ENCODE results near the gene ASB15.

The ASB15 gene

GRCh38 chr7:123598657-123599056, 3.0 kb upstream of the ASB15 start:
- H3K36me3 ChIP-seq (ENCODE audit: insufficient read depth, insufficient read length, low read length): no peaks in the 10 kb centered on the region
- TF ChIP-seq ZNF274 (IDR thresholded peaks at IDR 0.05; ENCODE audit: low read depth, low read length): no peak
- no peak for TF ChIP-seq YY1 (IDR thresholded peaks at IDR 0.05; ENCODE audit: insufficient read depth, insufficient read length)
- H3K9ac ChIP-seq (ENCODE audit: insufficient read length, low read depth): no peak overlapping the region
- no peaks in the 10 kb centered on the region for H3K4me1 ChIP-seq (ENCODE audit: insufficient read depth, insufficient read length)
- DNase-seq (ENCODE audit: low read depth, low spot score): no peak
- H3K4me3 ChIP-seq (ENCODE audit: insufficient read length, low read depth): no peak overlapping the region
- no peaks in the 10 kb centered on the region for H3K27me3 ChIP-seq (ENCODE audit: insufficient read depth, insufficient read length)
- H3K9me3 ChIP-seq (ENCODE audit: insufficient read depth, low read length): no peaks in the 10 kb centered on the region

GRCh38 chr7:123599766-123600165, 1.9 kb upstream of the ASB15 start:
- no peaks in the 10 kb centered on the region for H3K4me1 ChIP-seq (ENCODE audit: insufficient read depth, insufficient read length)
- no peaks in the 10 kb centered on the region for H3K27me3 ChIP-seq (ENCODE audit: insufficient read depth, insufficient read length)

DNA sequence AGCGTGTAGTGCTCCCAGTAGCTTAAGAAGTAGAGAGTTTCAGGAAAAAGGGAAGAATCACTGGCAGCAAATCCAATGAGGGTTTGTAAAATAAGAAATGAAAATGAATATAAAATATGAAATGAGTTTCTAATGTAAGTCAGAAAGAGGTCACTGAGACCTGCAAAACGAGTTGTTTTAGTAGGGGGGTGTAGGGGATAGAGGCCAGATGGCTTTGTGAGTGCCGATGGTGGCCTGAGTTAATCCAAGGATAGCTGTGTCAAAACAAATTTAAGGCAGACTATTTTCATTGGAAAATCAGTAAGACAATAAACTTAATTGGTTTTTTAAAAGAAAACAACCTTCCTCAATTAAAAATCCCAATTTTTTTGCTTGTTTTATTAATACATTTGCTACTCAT, 745 bp upstream of the ASB15 start:
- TF ChIP-seq SUZ12 (IDR thresholded peaks at IDR 0.05; ENCODE audit: extremely low read depth, insufficient read depth, insufficient read length): no peak
- Histone ChIP-seq H3K9me3 (ENCODE audit: insufficient read depth, low read length) (no peaks in the 10 kb centered on the region), H3K27me3 (ENCODE audit: insufficient read depth, insufficient read length) (no peaks in the 10 kb centered on the region), H3K36me3 (ENCODE audit: insufficient read depth, insufficient read length, low read length) (no peaks in the 10 kb centered on the region), H3K4me1 (ENCODE audit: insufficient read depth, insufficient read length) (no peaks in the 10 kb centered on the region), H3K9ac (ENCODE audit: insufficient read length, low read depth) (no peak overlapping the region), H3K4me3 (ENCODE audit: insufficient read length, low read depth) (no peak overlapping the region)
- DNase-seq (ENCODE audit: low read depth, low spot score): no peak

More at GRCh38 chr7:123599766-123600165, 1.9 kb upstream of the ASB15 start:
- TF ChIP-seq ZNF274 (IDR thresholded peaks at IDR 0.05; ENCODE audit: low read depth, low read length) (no peak), SUZ12 (IDR thresholded peaks at IDR 0.05; ENCODE audit: extremely low read depth, insufficient read depth, insufficient read length) (no peak), YY1 (IDR thresholded peaks at IDR 0.05; ENCODE audit: insufficient read depth, insufficient read length) (no peak)
- Histone ChIP-seq H3K9ac (ENCODE audit: insufficient read length, low read depth) (no peak overlapping the region), H3K9me3 (ENCODE audit: insufficient read depth, low read length) (no peaks in the 10 kb centered on the region), H3K36me3 (ENCODE audit: insufficient read depth, insufficient read length, low read length) (no peaks in the 10 kb centered on the region), H3K4me3 (ENCODE audit: insufficient read length, low read depth) (no peak overlapping the region)
- no peak for DNase-seq (ENCODE audit: low read depth, low spot score)

DNA sequence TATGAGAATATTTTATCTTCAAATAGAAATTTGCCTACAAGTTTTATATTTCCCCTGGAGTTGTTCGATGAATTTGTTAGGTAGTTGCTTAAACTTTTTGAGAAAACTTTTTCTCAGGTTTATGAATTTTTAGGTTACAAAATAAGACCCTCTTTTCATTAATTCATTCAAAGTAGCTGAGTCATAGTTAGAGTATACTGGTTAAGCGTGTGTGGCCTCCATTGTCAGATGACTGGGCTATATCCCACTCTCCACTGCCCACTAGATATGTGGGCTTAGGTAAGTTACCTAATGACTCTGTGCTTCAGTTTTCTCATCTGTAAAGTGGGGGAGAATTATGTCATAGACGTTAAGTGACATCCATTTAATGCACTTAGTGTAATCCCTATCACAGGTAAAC, 1.0 kb downstream of the ASB15 start:
- TF ChIP-seq YY1 (IDR thresholded peaks at IDR 0.05; ENCODE audit: insufficient read depth, insufficient read length) (no peak), ZNF274 (IDR thresholded peaks at IDR 0.05; ENCODE audit: low read depth, low read length) (no peak), SUZ12 (IDR thresholded peaks at IDR 0.05; ENCODE audit: extremely low read depth, insufficient read depth, insufficient read length) (no peak)
- DNase-seq (ENCODE audit: low read depth, low spot score): no peak

DNA sequence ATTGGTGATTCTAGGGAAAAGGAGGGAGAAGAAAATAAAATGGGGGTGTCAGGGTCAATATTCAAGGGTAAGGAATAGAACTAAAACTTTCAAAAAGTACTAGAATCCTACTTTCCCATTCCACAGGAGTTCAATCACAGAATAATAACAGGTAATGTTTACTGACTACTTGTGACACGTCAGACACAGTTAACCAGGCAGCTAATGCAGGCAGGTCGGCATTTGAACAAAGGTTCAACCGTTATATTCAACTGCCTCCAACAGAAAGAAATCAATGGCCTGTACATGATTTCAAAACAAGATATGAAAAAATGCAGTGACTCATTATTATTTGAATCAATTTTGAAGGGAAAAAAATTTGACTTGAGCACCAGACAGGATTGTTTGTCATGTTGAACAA, 3.1 kb downstream of the ASB15 start:
- H3K9ac ChIP-seq (ENCODE audit: insufficient read length, low read depth): no peak overlapping the region
- H3K36me3 ChIP-seq (ENCODE audit: insufficient read depth, insufficient read length, low read length): no peaks in the 10 kb centered on the region
- no peaks in the 10 kb centered on the region for H3K4me1 ChIP-seq (ENCODE audit: insufficient read depth, insufficient read length)
- no peak overlapping the region for H3K4me3 ChIP-seq (ENCODE audit: insufficient read length, low read depth)
- TF ChIP-seq ZNF274 (IDR thresholded peaks at IDR 0.05; ENCODE audit: low read depth, low read length) (no peak), YY1 (IDR thresholded peaks at IDR 0.05; ENCODE audit: insufficient read depth, insufficient read length) (no peak), SUZ12 (IDR thresholded peaks at IDR 0.05; ENCODE audit: extremely low read depth, insufficient read depth, insufficient read length) (no peak)
- no peaks in the 10 kb centered on the region for H3K9me3 ChIP-seq (ENCODE audit: insufficient read depth, low read length)
- no peaks in the 10 kb centered on the region for H3K27me3 ChIP-seq (ENCODE audit: insufficient read depth, insufficient read length)
- DNase-seq (ENCODE audit: low read depth, low spot score): no peak

More for the DNA sequence above, 1.0 kb downstream of the ASB15 start:
- no peaks in the 10 kb centered on the region for H3K36me3 ChIP-seq (ENCODE audit: insufficient read depth, insufficient read length, low read length)
- no peaks in the 10 kb centered on the region for H3K27me3 ChIP-seq (ENCODE audit: insufficient read depth, insufficient read length)
- H3K9me3 ChIP-seq (ENCODE audit: insufficient read depth, low read length): no peaks in the 10 kb centered on the region
- H3K4me1 ChIP-seq (ENCODE audit: insufficient read depth, insufficient read length): no peaks in the 10 kb centered on the region
- H3K4me3 ChIP-seq (ENCODE audit: insufficient read length, low read depth): no peak overlapping the region
- H3K9ac ChIP-seq (ENCODE audit: insufficient read length, low read depth): no peak overlapping the region

- Histone ChIP-seq H3K4me1 (ENCODE audit: insufficient read depth, insufficient read length) (no peaks in the 10 kb centered on the region), H3K36me3 (ENCODE audit: insufficient read depth, insufficient read length, low read length) (no peaks in the 10 kb centered on the region), H3K4me3 (ENCODE audit: insufficient read length, low read depth) (no peak overlapping the region), H3K9me3 (ENCODE audit: insufficient read depth, low read length) (no peaks in the 10 kb centered on the region), H3K9ac (ENCODE audit: insufficient read length, low read depth) (no peak overlapping the region), H3K27me3 (ENCODE audit: insufficient read depth, insufficient read length) (no peaks in the 10 kb centered on the region)
- no peak for DNase-seq (ENCODE audit: low read depth, low spot score)
- TF ChIP-seq YY1 (IDR thresholded peaks at IDR 0.05; ENCODE audit: insufficient read depth, insufficient read length) (no peak), ZNF274 (IDR thresholded peaks at IDR 0.05; ENCODE audit: low read depth, low read length) (no peak), SUZ12 (IDR thresholded peaks at IDR 0.05; ENCODE audit: extremely low read depth, insufficient read depth, insufficient read length) (no peak)
These were observed 5.9 kb downstream of the ASB15 start for GRCh38 chr7:123607423-123607975.

- no peaks in the 10 kb centered on the region for H3K4me1 ChIP-seq (ENCODE audit: insufficient read depth, insufficient read length)
These were observed 7.6 kb downstream of the ASB15 start for GRCh38 chr7:123608991-123609882.

More at GRCh38 chr7:123608991-123609882, 7.6 kb downstream of the ASB15 start:
- no peak for TF ChIP-seq SUZ12 (IDR thresholded peaks at IDR 0.05; ENCODE audit: extremely low read depth, insufficient read depth, insufficient read length)
- no peak for TF ChIP-seq ZNF274 (IDR thresholded peaks at IDR 0.05; ENCODE audit: low read depth, low read length)
- no peak for TF ChIP-seq YY1 (IDR thresholded peaks at IDR 0.05; ENCODE audit: insufficient read depth, insufficient read length)
- no peaks in the 10 kb centered on the region for H3K9me3 ChIP-seq (ENCODE audit: insufficient read depth, low read length)
- H3K36me3 ChIP-seq (ENCODE audit: insufficient read depth, insufficient read length, low read length): no peaks in the 10 kb centered on the region
- H3K27me3 ChIP-seq (ENCODE audit: insufficient read depth, insufficient read length): no peaks in the 10 kb centered on the region
- no peak for DNase-seq (ENCODE audit: low read depth, low spot score)
- H3K9ac ChIP-seq (ENCODE audit: insufficient read length, low read depth): no peak overlapping the region
- no peak overlapping the region for H3K4me3 ChIP-seq (ENCODE audit: insufficient read length, low read depth)

Measured in NT2/D1 (cell line).